Activated naive CD8-positive, alpha-beta T cell treated with anti-CD3 and anti-CD28 coated beads, Interleukin-2, amount 50 U/mL, for 16 hours (primary cell): ENCODE measurements around the gene CACNG6.

ENCODE experiments used
- DNase-seq: peaks from one replicate; pipeline ENCODE4 v3.0.0-alpha.2; 2020; ENCODE audit warnings: low read depth, low spot score

CACNG6 gene

GRCh38 chr19:54042989-54043388 is 51.6 kb downstream of the CACNG6 start:
- no peak for DNase-seq

- no peak for DNase-seq
Measured at GRCh38 chr19:54045771-54046170, 54.3 kb downstream of the CACNG6 start.

GRCh38 chr19:54047616-54048015 is 56.2 kb downstream of the CACNG6 start:
- DNase-seq: no peak
